GM21367 (cell line): ENCODE results near the gene ETFRF1.
A peak's percentile ranks its signal among the peaks of the same experiment; 100 is the strongest.

Experiments
- ATAC-seq: cut with Tn5 transposase; IDR thresholded peaks from one replicate; pipeline ENCODE4 v1.9.1; 2021; ENCODE audit not compliant: unreplicated experiment

ETFRF1 gene

DNA sequence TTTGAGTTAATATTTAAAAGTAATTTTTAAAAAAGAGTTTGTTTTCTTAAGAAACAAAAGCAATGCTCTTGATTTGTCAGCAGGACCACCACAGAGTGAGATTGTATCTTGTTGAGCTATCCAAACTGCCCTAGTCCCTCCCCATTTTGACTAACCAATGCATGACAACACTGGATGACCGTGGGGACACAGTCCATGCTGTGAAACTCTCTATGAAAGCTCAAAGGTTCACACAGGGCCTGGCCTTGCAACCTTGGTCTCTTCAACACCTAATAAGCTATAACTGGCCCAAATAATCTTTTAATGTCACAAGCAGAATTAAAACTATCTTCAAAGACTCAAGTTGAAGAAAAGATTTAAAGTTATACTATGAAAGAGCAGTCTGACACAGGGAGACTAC is 13.5 kb downstream of the ETFRF1 start:
- ATAC-seq = no peak

- no peak for ATAC-seq
Observed at GRCh38 chr12:25213338-25213737, 18.3 kb downstream of the ETFRF1 start.

DNA sequence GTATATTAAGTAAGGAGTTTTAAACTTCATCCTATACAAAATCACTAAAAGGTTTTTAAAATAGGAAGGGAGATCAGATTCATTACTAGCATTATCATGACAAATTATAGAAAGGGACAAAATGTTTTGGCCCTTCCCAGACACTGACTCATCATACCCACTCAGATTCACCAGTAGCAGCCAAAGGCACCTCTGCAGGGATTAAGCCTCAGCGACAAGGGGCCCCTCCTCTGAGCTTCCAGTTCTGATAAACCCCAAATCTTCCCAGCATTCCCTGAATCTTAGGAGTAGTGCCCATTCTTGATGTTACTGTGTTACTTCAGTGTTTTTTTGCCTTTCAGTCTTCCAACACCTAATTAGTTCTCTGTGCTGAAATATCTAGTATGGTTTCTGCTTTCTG is 41.2 kb downstream of the ETFRF1 start:
- no peak for ATAC-seq

- no peak for ATAC-seq
Observed at GRCh38 chr12:25236626-25237025, 41.6 kb downstream of the ETFRF1 start.

- ATAC-seq = no peak
Observed at GRCh38 chr12:25241167-25242020, 46.4 kb downstream of the ETFRF1 start.

GRCh38 chr12:25242981-25243679 is 48.1 kb downstream of the ETFRF1 start:
- no peak for ATAC-seq

GRCh38 chr12:25243680-25243990 is 48.6 kb downstream of the ETFRF1 start:
- ATAC-seq = no peak

- no peak for ATAC-seq
Observed at GRCh38 chr12:25245491-25245890, 50.5 kb downstream of the ETFRF1 start.

GRCh38 chr12:25248137-25248536 is 53.1 kb downstream of the ETFRF1 start:
- no peak for ATAC-seq

- ATAC-seq = no peak
Observed at GRCh38 chr12:25248732-25249131, 53.7 kb downstream of the ETFRF1 start.

GRCh38 chr12:25249931-25250738 is 55.1 kb downstream of the ETFRF1 start:
- ATAC-seq = no peak

DNA sequence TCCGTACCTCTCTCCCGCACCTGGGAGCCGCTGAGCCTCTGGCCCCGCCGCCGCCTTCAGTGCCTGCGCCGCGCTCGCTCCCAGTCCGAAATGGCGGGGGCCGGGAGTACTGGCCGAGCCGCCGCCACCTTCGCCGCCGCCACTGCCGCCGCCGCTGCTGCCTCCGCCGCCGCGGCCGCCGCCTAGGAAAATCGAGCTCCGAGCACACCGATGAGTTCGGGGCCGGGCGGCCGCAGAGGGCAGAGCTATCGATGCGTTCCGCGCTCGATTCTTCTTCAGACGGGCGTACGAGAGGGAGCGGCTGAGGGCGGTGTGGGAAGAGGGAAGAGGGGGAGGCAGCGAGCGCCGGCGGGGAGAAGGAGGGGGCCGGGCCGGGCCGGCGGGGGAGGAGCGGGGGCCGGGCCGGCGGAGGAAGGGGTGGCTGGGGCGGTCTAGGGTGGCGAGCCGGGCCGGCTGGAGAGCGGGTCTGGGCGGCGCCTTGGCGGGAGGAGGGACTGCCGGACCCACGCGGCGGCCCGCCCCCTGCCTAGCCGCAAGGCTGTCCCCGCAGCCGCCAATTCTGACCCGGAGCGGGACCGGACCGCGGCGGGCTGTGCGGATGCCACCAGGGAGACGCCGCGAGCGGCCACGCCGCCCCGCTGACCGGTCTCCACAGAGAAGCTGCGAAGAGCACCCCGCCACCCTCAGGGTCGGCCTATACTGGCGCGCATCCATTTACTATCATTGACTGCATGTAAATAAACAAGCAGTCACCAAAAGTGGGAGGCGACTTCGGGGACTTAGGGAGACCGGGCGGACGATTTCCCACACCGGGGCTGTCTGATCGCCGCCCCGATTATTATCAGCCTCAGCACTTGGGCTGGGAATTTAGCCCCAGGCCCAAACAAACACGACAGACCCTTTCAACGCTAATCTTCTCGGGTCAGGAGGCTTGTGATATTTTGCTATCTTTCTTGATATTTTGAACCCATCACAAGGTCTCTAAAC is 56.0 kb downstream of the ETFRF1 start, which contains the start of gene KRAS:
Gene KRAS, minus strand, starts transcription at position 186 of the 987 bp plus-strand sequence.
- peak; percentile 71 for ATAC-seq

GRCh38 chr12:25251769-25252168 is 56.7 kb downstream of the ETFRF1 start:
- no peak for ATAC-seq

DNA sequence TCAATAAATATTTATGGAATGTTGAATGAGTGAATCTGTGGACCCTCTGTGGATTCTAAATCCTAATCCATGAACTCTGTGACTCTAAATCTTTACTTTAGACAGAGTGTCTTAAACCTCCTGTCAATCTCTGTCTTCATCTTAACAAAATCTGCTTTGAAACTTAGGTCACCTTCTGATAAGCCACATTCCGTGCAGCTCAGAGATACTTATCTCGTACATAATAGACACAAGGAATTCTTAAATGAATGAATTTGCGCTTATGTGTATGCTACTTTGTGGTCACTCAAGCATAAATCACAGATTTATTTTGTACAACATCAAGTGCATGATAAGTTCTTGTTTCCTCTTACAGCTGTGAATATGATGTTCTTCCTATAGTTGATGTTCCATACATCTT is 57.9 kb downstream of the ETFRF1 start:
- ATAC-seq = no peak

GRCh38 chr12:25253371-25254068 is 58.5 kb downstream of the ETFRF1 start:
- ATAC-seq = no peak

DNA sequence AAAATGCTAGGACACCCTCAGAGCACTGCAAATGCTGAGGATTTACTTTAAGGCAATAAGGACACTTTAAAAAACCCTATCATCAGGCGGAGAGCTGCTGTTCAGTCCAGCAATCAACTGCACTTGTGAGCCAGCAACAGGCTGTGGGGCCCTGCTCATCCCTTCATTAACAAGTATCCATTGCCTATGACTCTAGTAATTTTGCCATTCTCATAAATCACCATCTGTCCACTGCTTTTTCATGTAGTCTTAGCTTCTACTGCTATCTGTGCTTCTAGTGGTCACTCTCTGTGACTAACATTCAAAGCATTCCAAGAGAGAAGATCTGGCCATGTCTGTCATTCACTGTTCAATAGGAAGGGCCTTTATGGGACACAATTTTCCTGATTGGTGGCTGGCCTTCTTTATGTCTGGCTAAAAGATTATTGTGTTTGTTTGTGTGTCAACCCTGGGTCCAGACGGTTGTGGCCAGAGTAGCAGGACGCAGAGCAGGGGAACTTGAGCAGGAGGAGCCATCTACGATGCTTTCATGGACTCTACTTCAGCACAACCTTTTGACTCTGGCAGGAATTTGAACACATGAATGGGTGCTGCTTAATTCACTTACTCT is 59.3 kb downstream of the ETFRF1 start:
- no peak for ATAC-seq
